Epithelial cell of esophagus (primary cell): ENCODE measurements around the gene SPIRE2.
"Not testable (repeated sequence)": the region's sequence is repeated elsewhere in the genome, so short reads cannot be mapped to it uniquely, and the experiment has no call there.

Experiments
- DNase-seq: peaks from one replicate; pipeline ENCODE4 v3.0.0; 2010; ENCODE audit warnings: low read depth
- H3K4me3 ChIP-seq: 2 replicates; pipeline ENCODE4 v1.5.1; 2011; ENCODE audit warnings: mild to moderate bottlenecking, low read length, control low read depth
- CTCF ChIP-seq: IDR thresholded peaks from 2 replicates; pipeline ENCODE4 v1.5.1; 2011; ENCODE audit warnings: low read depth, mild to moderate bottlenecking, low read length, control low read depth, inconsistent platforms; ENCODE audit not compliant: insufficient read depth; ENCODE audit errors: missing control alignments

SPIRE2 gene

GRCh38 chr16:89815639-89816348, 12.5 kb upstream of the SPIRE2 start:
- TF ChIP-seq CTCF, result no peak
- peak overlapping the region; percentile 63 for H3K4me3 ChIP-seq
- no peak for DNase-seq

- DNase-seq, H3K4me3 ChIP-seq: not testable (repeated sequence)
These were observed 9.3 kb upstream of the SPIRE2 start for GRCh38 chr16:89818851-89819403.

GRCh38 chr16:89819448-89819847, 8.8 kb upstream of the SPIRE2 start:
- DNase-seq, H3K4me3 ChIP-seq: not testable (repeated sequence)

GRCh38 chr16:89821438-89822187, 6.7 kb upstream of the SPIRE2 start:
- no peak for DNase-seq
- TF ChIP-seq CTCF, result no peak
- no peak overlapping the region for H3K4me3 ChIP-seq

- DNase-seq, result no peak
- TF ChIP-seq CTCF, result no peak
- H3K4me3 ChIP-seq, result no peak overlapping the region
These were observed 5.8 kb upstream of the SPIRE2 start for GRCh38 chr16:89822188-89823086.

- H3K4me3 ChIP-seq, result no peak overlapping the region
- no peak for DNase-seq
- no peak for TF ChIP-seq CTCF
These were observed 5.0 kb upstream of the SPIRE2 start for GRCh38 chr16:89823087-89823823.

GRCh38 chr16:89823824-89824148, 4.5 kb upstream of the SPIRE2 start:
- not testable (repeated sequence) for H3K4me3 ChIP-seq, DNase-seq
